ENCODE data around the gene RUNX2. TPM values are rescaled to one million over a fixed set of nuclear protein-coding genes. Genes with fewer than 3 reads are reported as not detected.

Gene RUNX2
- total and polyA plus RNA-seq, 9 of the 15 experiments (the other 6 are each of a cell fraction or from before 2014, with no cell fraction given): 0.29 to 1.00 (median 0.43) TPM

DNA sequence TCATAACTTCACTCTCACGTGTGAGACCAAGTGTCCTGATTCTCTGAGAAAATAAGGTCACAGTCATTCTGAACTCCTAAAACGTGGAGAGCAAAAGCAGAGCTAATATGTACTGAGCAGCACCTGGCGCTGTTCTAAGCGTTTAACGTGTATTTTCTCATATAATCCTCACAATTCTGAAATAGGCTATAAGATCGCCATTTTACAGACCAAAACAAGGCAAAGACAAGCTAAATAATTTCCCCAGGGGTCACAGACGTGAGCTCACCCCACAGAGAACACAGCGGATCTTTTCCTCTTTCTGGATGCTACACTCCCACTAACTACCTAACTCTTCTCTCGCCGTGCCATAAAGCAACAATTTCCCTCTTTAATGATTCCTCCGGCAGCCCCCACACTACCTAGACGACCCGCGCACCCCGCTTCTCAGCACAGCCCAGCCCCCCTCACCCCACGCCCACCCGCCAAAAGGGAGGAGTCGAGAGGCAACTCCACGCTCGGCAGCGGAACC, 49.0 kb downstream of the RUNX2 start (continued):
- no peak for TF ChIP-seq KLF13 (tag; IDR thresholded peaks at IDR 0.05; ENCODE audit: borderline replicate concordance, low read depth)
- peak; percentile 26; the same call in 1 of the 2 replicates for TF ChIP-seq LARP7 (IDR thresholded peaks at IDR 0.05)
- TF ChIP-seq NONO (IDR thresholded peaks at IDR 0.05; ENCODE audit: low read depth in 2 of 2, low read length in 1 of 2): no peak; a peak in 1 of 4 replicates
- no peak; a peak in 1 of 4 replicates for TF ChIP-seq TRIM24 (IDR thresholded peaks at IDR 0.05)
- 0 out of 2 replicates have a peak, but pooled peaks have one; percentile 46 for TF ChIP-seq KLF1 (tag; IDR thresholded peaks at IDR 0.05)
- TF ChIP-seq ESRRB (CRISPR knock-in tag; IDR thresholded peaks at IDR 0.05; ENCODE audit: borderline replicate concordance): no peak
- TF ChIP-seq NR3C1 (CRISPR knock-in tag; IDR thresholded peaks at IDR 0.05): no peak
- TF ChIP-seq MXI1 (IDR thresholded peaks at IDR 0.05; ENCODE audit: low read depth, low read length): 0 out of 2 replicates have a peak, but pooled peaks have one; percentile 8
- TF ChIP-seq CEBPG (CRISPR knock-in tag; IDR thresholded peaks at IDR 0.05): no peak
- no peak for TF ChIP-seq CEBPG (tag; conservative IDR thresholded peaks at IDR 0.05 in 1 of 2, IDR thresholded peaks at IDR 0.05 in 1 of 2)
- TF ChIP-seq, protein P1, sequence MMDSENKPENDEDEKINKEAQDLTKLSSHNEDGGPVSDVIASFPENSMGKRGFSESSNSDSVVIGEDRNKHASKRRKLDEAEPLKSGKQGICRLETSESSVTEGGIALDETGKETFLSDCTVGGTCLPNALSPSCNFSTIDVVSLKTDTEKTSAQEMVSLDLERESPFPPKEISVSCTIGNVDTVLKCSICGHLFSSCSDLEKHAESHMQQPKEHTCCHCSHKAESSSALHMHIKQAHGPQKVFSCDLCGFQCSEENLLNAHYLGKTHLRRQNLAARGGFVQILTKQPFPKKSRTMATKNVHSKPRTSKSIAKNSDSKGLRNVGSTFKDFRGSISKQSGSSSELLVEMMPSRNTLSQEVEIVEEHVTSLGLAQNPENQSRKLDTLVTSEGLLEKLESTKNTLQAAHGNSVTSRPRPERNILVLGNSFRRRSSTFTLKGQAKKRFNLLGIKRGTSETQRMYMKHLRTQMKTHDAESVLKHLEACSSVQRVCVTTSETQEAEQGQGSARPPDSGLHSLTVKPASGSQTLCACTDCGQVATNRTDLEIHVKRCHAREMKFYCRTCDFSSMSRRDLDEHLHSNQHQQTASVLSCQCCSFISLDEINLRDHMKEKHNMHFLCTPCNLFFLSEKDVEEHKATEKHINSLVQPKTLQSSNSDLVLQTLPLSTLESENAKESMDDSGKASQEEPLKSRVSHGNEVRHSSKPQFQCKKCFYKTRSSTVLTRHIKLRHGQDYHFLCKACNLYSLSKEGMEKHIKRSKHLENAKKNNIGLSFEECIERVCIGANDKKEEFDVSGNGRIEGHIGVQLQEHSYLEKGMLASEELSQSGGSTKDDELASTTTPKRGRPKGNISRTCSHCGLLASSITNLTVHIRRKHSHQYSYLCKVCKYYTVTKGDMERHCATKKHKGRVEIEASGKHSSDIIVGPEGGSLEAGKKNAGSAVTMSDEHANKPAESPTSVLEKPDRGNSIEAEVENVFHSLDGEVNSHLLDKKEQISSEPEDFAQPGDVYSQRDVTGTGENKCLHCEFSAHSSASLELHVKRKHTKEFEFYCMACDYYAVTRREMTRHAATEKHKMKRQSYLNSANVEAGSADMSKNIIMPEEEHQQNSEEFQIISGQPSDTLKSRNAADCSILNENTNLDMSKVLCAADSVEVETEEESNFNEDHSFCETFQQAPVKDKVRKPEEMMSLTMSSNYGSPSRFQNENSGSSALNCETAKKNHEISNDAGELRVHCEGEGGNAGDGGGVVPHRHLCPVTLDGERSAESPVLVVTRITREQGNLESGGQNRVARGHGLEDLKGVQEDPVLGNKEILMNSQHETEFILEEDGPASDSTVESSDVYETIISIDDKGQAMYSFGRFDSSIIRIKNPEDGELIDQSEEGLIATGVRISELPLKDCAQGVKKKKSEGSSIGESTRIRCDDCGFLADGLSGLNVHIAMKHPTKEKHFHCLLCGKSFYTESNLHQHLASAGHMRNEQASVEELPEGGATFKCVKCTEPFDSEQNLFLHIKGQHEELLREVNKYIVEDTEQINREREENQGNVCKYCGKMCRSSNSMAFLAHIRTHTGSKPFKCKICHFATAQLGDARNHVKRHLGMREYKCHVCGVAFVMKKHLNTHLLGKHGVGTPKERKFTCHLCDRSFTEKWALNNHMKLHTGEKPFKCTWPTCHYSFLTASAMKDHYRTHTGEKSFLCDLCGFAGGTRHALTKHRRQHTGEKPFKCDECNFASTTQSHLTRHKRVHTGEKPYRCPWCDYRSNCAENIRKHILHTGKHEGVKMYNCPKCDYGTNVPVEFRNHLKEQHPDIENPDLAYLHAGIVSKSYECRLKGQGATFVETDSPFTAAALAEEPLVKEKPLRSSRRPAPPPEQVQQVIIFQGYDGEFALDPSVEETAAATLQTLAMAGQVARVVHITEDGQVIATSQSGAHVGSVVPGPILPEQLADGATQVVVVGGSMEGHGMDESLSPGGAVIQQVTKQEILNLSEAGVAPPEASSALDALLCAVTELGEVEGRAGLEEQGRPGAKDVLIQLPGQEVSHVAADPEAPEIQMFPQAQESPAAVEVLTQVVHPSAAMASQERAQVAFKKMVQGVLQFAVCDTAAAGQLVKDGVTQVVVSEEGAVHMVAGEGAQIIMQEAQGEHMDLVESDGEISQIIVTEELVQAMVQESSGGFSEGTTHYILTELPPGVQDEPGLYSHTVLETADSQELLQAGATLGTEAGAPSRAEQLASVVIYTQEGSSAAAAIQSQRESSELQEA (IDR thresholded peaks at IDR 0.05; ENCODE audit: low read depth): no peak; the same call in 1 of the 2 replicates
- no peak for TF ChIP-seq TAF1 (IDR thresholded peaks at IDR 0.05; ENCODE audit: control insufficient read depth, extremely low read depth, insufficient read depth, low read length, severe bottlenecking)
- TF ChIP-seq, protein P2, sequence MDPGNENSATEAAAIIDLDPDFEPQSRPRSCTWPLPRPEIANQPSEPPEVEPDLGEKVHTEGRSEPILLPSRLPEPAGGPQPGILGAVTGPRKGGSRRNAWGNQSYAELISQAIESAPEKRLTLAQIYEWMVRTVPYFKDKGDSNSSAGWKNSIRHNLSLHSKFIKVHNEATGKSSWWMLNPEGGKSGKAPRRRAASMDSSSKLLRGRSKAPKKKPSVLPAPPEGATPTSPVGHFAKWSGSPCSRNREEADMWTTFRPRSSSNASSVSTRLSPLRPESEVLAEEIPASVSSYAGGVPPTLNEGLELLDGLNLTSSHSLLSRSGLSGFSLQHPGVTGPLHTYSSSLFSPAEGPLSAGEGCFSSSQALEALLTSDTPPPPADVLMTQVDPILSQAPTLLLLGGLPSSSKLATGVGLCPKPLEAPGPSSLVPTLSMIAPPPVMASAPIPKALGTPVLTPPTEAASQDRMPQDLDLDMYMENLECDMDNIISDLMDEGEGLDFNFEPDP (CRISPR knock-in tag; IDR thresholded peaks at IDR 0.05): 0 out of 2 replicates have a peak, but pooled peaks have one; percentile 65
- no peak for TF ChIP-seq WHSC1 (IDR thresholded peaks at IDR 0.05; ENCODE audit: low read length)
- TF ChIP-seq HCFC1 (IDR thresholded peaks at IDR 0.05; ENCODE audit: low read depth, low read length): no peak
- no peak for TF ChIP-seq CHCHD3 (CRISPR knock-in tag; IDR thresholded peaks at IDR 0.05)
- TF ChIP-seq SP2 (IDR thresholded peaks at IDR 0.05; ENCODE audit: extremely low read depth, low read depth, low read length, poor library complexity, severe bottlenecking): no peak

Measured in K562 (cell line).